ENCODE results near the gene CASZ1. TPM values are rescaled to one million over a fixed set of nuclear protein-coding genes. Genes with fewer than 3 reads are reported as not detected.

The CASZ1 gene
- total RNA-seq, 1 donor from 2014 or later = 18.3 TPM

GRCh38 chr1:10667861-10668761 lies 128.3 kb downstream of the CASZ1 start:
- Mint-ChIP-seq H3K4me1 (ENCODE audit: low read depth, unreplicated experiment) (peaks cover 36% of the 10 kb centered on the region), H3K9me3 (ENCODE audit: unreplicated experiment) (peaks cover 5% of the 10 kb centered on the region), H3K36me3 (ENCODE audit: unreplicated experiment) (no peaks in the 10 kb centered on the region), H3K4me3 (ENCODE audit: unreplicated experiment) (peak overlapping the region; percentile 43), H3K27me3 (ENCODE audit: unreplicated experiment) (peaks cover 7% of the 10 kb centered on the region), H3K27ac (ENCODE audit: unreplicated experiment) (no peak overlapping the region)
- TF ChIP-seq CTCF (IDR thresholded peaks at IDR 0.05; ENCODE audit: partially characterized antibody, unreplicated experiment) = no peak
- DNase-seq = peak; percentile 58

- H3K4me3 Mint-ChIP-seq (ENCODE audit: unreplicated experiment) = no peak overlapping the region
- peaks cover 25% of the 10 kb centered on the region for H3K4me1 Mint-ChIP-seq (ENCODE audit: low read depth, unreplicated experiment)
- peaks cover 6% of the 10 kb centered on the region for H3K27me3 Mint-ChIP-seq (ENCODE audit: unreplicated experiment)
- DNase-seq = no peak
- H3K9me3 Mint-ChIP-seq (ENCODE audit: unreplicated experiment) = peaks cover 5% of the 10 kb centered on the region
- no peak for TF ChIP-seq CTCF (IDR thresholded peaks at IDR 0.05; ENCODE audit: partially characterized antibody, unreplicated experiment)
- H3K36me3 Mint-ChIP-seq (ENCODE audit: unreplicated experiment) = no peaks in the 10 kb centered on the region
- H3K27ac Mint-ChIP-seq (ENCODE audit: unreplicated experiment) = no peak overlapping the region
These were observed 130.3 kb downstream of the CASZ1 start for GRCh38 chr1:10665930-10666850.

DNA sequence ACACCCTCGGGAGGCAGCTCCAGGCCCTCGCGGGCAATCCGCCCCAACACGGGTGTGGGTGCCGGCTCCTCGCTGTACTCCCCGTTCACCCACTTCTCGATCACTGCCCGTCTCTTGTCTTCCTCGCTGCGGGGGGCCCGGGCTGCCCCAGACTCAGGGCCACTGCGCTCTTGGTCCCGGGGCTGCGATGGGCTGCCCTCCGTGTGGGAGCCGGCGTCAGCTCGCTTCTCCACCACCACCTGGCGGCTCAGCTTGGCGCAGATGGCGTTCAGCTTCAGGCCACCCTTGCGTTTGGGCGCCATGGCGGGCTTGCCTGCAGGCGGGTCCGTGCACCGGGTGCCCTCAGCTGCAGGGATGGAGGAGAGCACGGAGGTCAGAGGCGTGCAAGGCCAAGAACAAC lies 131.2 kb downstream of the CASZ1 start:
- H3K9me3 Mint-ChIP-seq (ENCODE audit: unreplicated experiment) = peaks cover 5% of the 10 kb centered on the region
- H3K27ac Mint-ChIP-seq (ENCODE audit: unreplicated experiment) = no peak overlapping the region
- H3K4me1 Mint-ChIP-seq (ENCODE audit: low read depth, unreplicated experiment) = peaks cover 18% of the 10 kb centered on the region
- no peak for TF ChIP-seq CTCF (IDR thresholded peaks at IDR 0.05; ENCODE audit: partially characterized antibody, unreplicated experiment)
- H3K4me3 Mint-ChIP-seq (ENCODE audit: unreplicated experiment) = no peak overlapping the region
- DNase-seq = no peak
- H3K27me3 Mint-ChIP-seq (ENCODE audit: unreplicated experiment) = peaks cover 4% of the 10 kb centered on the region
- no peaks in the 10 kb centered on the region for H3K36me3 Mint-ChIP-seq (ENCODE audit: unreplicated experiment)

- no peaks in the 10 kb centered on the region for H3K36me3 Mint-ChIP-seq (ENCODE audit: unreplicated experiment)
- H3K27me3 Mint-ChIP-seq (ENCODE audit: unreplicated experiment) = peaks cover 7% of the 10 kb centered on the region
- peak; percentile 68 for DNase-seq
- H3K9me3 Mint-ChIP-seq (ENCODE audit: unreplicated experiment) = peaks cover 5% of the 10 kb centered on the region
- peaks cover 18% of the 10 kb centered on the region for H3K4me1 Mint-ChIP-seq (ENCODE audit: low read depth, unreplicated experiment)
- peak overlapping the region; percentile 80 for H3K27ac Mint-ChIP-seq (ENCODE audit: unreplicated experiment)
- TF ChIP-seq CTCF (IDR thresholded peaks at IDR 0.05; ENCODE audit: partially characterized antibody, unreplicated experiment) = no peak
- H3K4me3 Mint-ChIP-seq (ENCODE audit: unreplicated experiment) = no peak overlapping the region
These were observed 132.2 kb downstream of the CASZ1 start for GRCh38 chr1:10664251-10664650.
